ENCODE results near the gene TRABD2A.

TRABD2A gene

GRCh38 chr2:84823229-84823628 is 57.7 kb downstream of the TRABD2A start:
- DNase-seq (ENCODE audit: low read depth in 2 of 2) = no peak

GRCh38 chr2:84821806-84822205 is 59.1 kb downstream of the TRABD2A start:
- no peak for DNase-seq (ENCODE audit: low read depth in 2 of 2)

- no peak for DNase-seq (ENCODE audit: low read depth in 2 of 2)
Observed at GRCh38 chr2:84817239-84817655, 63.6 kb downstream of the TRABD2A start.

- DNase-seq (ENCODE audit: low read depth in 2 of 2) = no peak
Observed at GRCh38 chr2:84816426-84817026, 64.4 kb downstream of the TRABD2A start.

- DNase-seq (ENCODE audit: low read depth in 2 of 2) = no peak
Observed at GRCh38 chr2:84815146-84815545, 65.7 kb downstream of the TRABD2A start.

GRCh38 chr2:84811839-84812431 is 68.9 kb downstream of the TRABD2A start:
- DNase-seq (ENCODE audit: low read depth in 2 of 2) = no peak

- DNase-seq (ENCODE audit: low read depth in 2 of 2) = no peak
Observed at GRCh38 chr2:84808279-84808678, 72.6 kb downstream of the TRABD2A start.

GRCh38 chr2:84807063-84807485 is 73.8 kb downstream of the TRABD2A start:
- DNase-seq (ENCODE audit: low read depth in 2 of 2) = no peak

GRCh38 chr2:84805250-84805958 is 75.5 kb downstream of the TRABD2A start:
- no peak for DNase-seq (ENCODE audit: low read depth in 2 of 2)

- DNase-seq (ENCODE audit: low read depth in 2 of 2) = no peak
Observed at GRCh38 chr2:84801811-84802210, 79.1 kb downstream of the TRABD2A start.

- no peak for DNase-seq (ENCODE audit: low read depth in 2 of 2)
Observed at GRCh38 chr2:84800194-84800805, 80.6 kb downstream of the TRABD2A start.

GRCh38 chr2:84799772-84800171 is 81.1 kb downstream of the TRABD2A start:
- DNase-seq (ENCODE audit: low read depth in 2 of 2) = no peak

GRCh38 chr2:84797271-84797670 is 83.6 kb downstream of the TRABD2A start:
- DNase-seq (ENCODE audit: low read depth in 2 of 2) = no peak

- DNase-seq (ENCODE audit: low read depth in 2 of 2) = no peak
Observed at GRCh38 chr2:84796798-84797197, 84.1 kb downstream of the TRABD2A start.

GRCh38 chr2:84793641-84794040 is 87.2 kb downstream of the TRABD2A start:
- no peak for DNase-seq (ENCODE audit: low read depth in 2 of 2)

GRCh38 chr2:84792856-84793522 is 87.9 kb downstream of the TRABD2A start:
- DNase-seq (ENCODE audit: low read depth in 2 of 2) = no peak

- DNase-seq (ENCODE audit: low read depth in 2 of 2) = no peak
Observed at GRCh38 chr2:84788498-84788897, 92.4 kb downstream of the TRABD2A start.

- no peak for DNase-seq (ENCODE audit: low read depth in 2 of 2)
Observed at GRCh38 chr2:84788027-84788426, 92.9 kb downstream of the TRABD2A start.

GRCh38 chr2:84786601-84787000 is 94.3 kb downstream of the TRABD2A start:
- no peak for DNase-seq (ENCODE audit: low read depth in 2 of 2)

- DNase-seq (ENCODE audit: low read depth in 2 of 2) = no peak
Observed at GRCh38 chr2:84785950-84786349, 94.9 kb downstream of the TRABD2A start.

- no peak for DNase-seq (ENCODE audit: low read depth in 2 of 2)
Observed at GRCh38 chr2:84782717-84783442, 98.0 kb downstream of the TRABD2A start.

Data from stimulated activated CD4-positive, alpha-beta T cell treated with anti-CD3 and anti-CD28 coated beads, Interleukin-15, amount 100 ng/mL, for 48 hours (primary cell).